ENCODE measurements around the gene AFF3.

AFF3 gene

DNA sequence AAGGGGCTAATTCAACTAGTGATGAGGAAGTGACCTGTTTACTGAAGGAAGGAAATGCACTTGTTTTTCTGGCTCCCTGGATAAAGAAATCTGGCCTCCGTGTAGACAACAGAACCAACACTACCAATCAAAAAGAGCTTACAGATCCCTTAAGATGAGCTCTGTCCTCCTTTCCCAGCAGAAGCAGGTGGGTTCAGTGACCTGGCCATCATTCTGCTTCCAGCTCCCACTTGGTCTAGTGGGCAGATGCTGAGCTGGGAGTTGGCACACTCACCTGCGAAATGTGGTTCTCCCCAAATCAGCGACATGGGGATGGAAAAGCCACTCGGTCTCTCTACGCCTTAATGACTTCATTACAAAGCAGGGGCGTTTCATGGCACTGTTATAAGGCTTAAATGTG lies 132.6 kb downstream of the AFF3 start:
- no peak overlapping the region for H3K27ac ChIP-seq
- CTCF ChIA-PET: no interaction called here

GRCh38 chr2:100008956-100009355 lies 133.4 kb downstream of the AFF3 start:
- TF ChIP-seq, protein P1, sequence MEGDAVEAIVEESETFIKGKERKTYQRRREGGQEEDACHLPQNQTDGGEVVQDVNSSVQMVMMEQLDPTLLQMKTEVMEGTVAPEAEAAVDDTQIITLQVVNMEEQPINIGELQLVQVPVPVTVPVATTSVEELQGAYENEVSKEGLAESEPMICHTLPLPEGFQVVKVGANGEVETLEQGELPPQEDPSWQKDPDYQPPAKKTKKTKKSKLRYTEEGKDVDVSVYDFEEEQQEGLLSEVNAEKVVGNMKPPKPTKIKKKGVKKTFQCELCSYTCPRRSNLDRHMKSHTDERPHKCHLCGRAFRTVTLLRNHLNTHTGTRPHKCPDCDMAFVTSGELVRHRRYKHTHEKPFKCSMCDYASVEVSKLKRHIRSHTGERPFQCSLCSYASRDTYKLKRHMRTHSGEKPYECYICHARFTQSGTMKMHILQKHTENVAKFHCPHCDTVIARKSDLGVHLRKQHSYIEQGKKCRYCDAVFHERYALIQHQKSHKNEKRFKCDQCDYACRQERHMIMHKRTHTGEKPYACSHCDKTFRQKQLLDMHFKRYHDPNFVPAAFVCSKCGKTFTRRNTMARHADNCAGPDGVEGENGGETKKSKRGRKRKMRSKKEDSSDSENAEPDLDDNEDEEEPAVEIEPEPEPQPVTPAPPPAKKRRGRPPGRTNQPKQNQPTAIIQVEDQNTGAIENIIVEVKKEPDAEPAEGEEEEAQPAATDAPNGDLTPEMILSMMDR (conservative IDR thresholded peaks at IDR 0.05; ENCODE audit: low read depth): no peak
- CTCF ChIA-PET: interaction anchor here (0.7 kb wide), 1 partner anchor 121 kb away, joined by 4 read pairs; no protein-coding TSS in a partner anchor
- DNase-seq (ENCODE audit: low spot score): no peak
- H3K27ac ChIP-seq: no peak overlapping the region
- POLR2A ChIA-PET (ENCODE audit: low non-redundant PET): no interaction called here

More for the DNA sequence above, 132.6 kb downstream of the AFF3 start:
- TF ChIP-seq, protein P1 (conservative IDR thresholded peaks at IDR 0.05; ENCODE audit: low read depth): no peak
- POLR2A ChIA-PET (ENCODE audit: low non-redundant PET): no interaction called here
- DNase-seq (ENCODE audit: low spot score): no peak

DNA sequence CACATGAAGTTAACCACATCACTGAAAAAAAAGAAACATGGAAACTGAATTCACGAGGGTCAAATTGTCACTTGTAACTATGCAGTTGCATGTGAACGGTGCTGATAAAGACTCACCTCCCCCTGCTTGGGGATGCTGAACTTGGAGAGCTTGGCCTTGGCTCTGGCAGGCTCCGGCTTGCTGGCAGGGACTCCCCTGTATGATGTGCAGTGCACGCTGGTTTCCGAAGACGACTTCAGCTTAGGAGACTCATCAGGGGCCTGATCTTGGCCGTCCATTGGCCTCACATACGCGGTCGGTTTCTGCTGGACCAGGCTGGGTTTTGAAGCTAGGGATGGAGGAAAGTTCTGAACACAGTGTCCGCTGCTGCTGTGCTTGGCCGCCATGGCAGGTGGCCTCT lies 135.9 kb downstream of the AFF3 start:
- no peak for DNase-seq (ENCODE audit: low spot score)
- ChIA-PET POLR2A (ENCODE audit: low non-redundant PET) (no interaction called here), CTCF (no interaction called here)
- TF ChIP-seq, protein P1 (conservative IDR thresholded peaks at IDR 0.05; ENCODE audit: low read depth): no peak
- no peak overlapping the region for H3K27ac ChIP-seq

GRCh38 chr2:100004959-100005387 lies 137.4 kb downstream of the AFF3 start:
- H3K27ac ChIP-seq: no peak overlapping the region
- ChIA-PET CTCF (interaction anchor here (0.5 kb wide), 1 partner anchor 10 kb away, joined by 3 read pairs; no protein-coding TSS in a partner anchor), POLR2A (ENCODE audit: low non-redundant PET) (no interaction called here)
- DNase-seq (ENCODE audit: low spot score): no peak
- TF ChIP-seq, protein P1 (conservative IDR thresholded peaks at IDR 0.05; ENCODE audit: low read depth): no peak

DNA sequence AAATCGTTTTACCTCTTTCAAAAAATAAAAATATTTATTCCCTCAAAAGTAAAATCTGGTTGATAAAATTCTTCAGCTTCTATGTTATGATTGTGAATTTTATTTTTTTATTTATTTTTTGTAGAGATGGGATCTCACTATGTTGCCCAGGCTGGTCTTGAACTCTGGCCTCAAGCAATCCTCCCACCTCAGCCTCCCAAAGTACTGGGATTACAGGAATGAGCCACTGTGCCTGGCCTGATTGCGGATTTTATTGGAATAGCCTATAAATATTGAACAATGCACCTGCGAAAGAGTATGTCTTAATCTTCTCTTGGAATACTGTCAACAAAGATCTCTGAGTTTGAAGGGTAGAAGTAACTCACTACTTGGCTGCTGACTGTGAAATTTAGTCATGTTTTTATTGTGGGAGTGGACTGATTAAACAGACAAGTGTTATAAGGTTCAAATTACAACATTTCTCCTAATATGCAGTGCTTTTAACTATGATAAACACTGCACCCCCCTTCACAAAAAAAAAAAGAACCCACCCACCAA lies 138.0 kb downstream of the AFF3 start:
- TF ChIP-seq, protein P1 (conservative IDR thresholded peaks at IDR 0.05; ENCODE audit: low read depth): no peak
- DNase-seq (ENCODE audit: low spot score): no peak
- no peak overlapping the region for H3K27ac ChIP-seq
- ChIA-PET POLR2A (ENCODE audit: low non-redundant PET) (no interaction called here), CTCF (interaction anchor here (0.5 kb wide), 1 partner anchor 10 kb away, joined by 3 read pairs; no protein-coding TSS in a partner anchor)

DNA sequence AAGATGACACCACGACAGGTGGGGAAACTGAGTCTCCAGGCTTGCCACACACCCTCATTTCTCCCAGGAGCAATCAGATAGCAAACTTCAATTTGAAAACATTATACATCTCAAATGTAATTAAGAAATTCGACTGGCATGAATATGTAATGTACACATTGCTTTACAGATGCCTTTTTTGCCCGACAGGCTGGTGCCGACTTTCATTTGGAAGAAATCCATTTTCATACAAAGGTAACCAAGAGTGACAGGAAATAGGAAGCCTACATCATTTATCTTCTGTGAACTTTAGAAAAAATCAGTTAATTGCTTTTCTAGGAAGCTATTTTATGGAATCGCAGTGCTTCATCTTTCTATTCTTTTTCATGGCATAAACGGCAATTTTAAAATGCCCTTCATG lies 140.3 kb downstream of the AFF3 start:
- CTCF ChIA-PET: no interaction called here

More for the DNA sequence above, 140.3 kb downstream of the AFF3 start:
- H3K27ac ChIP-seq: no peak overlapping the region
- POLR2A ChIA-PET (ENCODE audit: low non-redundant PET): no interaction called here
- DNase-seq (ENCODE audit: low spot score): no peak
- TF ChIP-seq, protein P1 (conservative IDR thresholded peaks at IDR 0.05; ENCODE audit: low read depth): no peak
